Esophagus squamous epithelium (tissue), 5 donors: ENCODE data around the gene STARD9. TPM values are rescaled to one million over a fixed set of nuclear protein-coding genes. Genes with fewer than 3 reads are reported as not detected.

Experiments
- DNase-seq: peaks from one replicate; lab custom pipeline; 2025; lab: John Stamatoyannopoulos, UW
- H3K27ac ChIP-seq, 4 donors: fragments of 200-600 bp; sonication (generic); one replicate each; pipeline ENCODE4 v1.5.1; 2016 to 2019; ENCODE audit warnings: mild to moderate bottlenecking in 1 of 4
- H3K27me3 ChIP-seq, 4 donors: fragments of 200-600 bp; sonication (generic); 1 replicate in 3 of 4; 2 replicates in 1 of 4; pipeline versions ENCODE4 v1.5.1 to v1.6.0; 2017 to 2021; ENCODE audit warnings: antibody characterized with exemption in 1 of 4
- H3K36me3 ChIP-seq, 3 donors: fragments of 200-600 bp; sonication (generic); one replicate each; pipeline ENCODE4 v1.5.1; 2016 to 2019
- H3K4me1 ChIP-seq, 3 donors: fragments of 200-600 bp; sonication (generic); one replicate each; pipeline ENCODE4 v1.5.1; 2017 to 2019
- H3K4me3 ChIP-seq, 4 donors: fragments of 200-600 bp; sonication (generic); 1 replicate in 3 of 4; 2 replicates in 1 of 4; pipeline ENCODE4 v1.5.1; 2016 to 2019; ENCODE audit warnings: mild to moderate bottlenecking in 2 of 4, moderate library complexity in 1 of 4
- H3K9me3 ChIP-seq, 3 donors: fragments of 200-600 bp; sonication (generic); one replicate each; pipeline ENCODE4 v1.5.1; 2016 to 2019
- CTCF ChIP-seq, 6 experiments: fragments of 450-650 bp in 4 of 6; fragments of 200-600 bp in 2 of 6; sonication (generic) in 2 of 6; IDR thresholded peaks; one replicate each; pipeline ENCODE4 v1.5.1; 2016 to 2019; ENCODE audit warnings: antibody characterized with exemption in 6 of 6, mild to moderate bottlenecking in 4 of 6, moderate library complexity in 4 of 6
- POLR2A ChIP-seq, 4 donors: fragments of 450-650 bp; IDR thresholded peaks; one replicate each; pipeline ENCODE4 v1.6.1; 2017; ENCODE audit warnings: antibody characterized with exemption in 4 of 4, mild to moderate bottlenecking in 4 of 4, moderate library complexity in 3 of 4
- WGBS, 2 donors: methylation state at CpG; one replicate each; pipeline ENCODE4 v1.1.5; 2018; 5-methylcytosine and 5-hydroxymethylcytosine counted together
- intact Hi-C: fragments of 100-400 bp; cut with DNase I; formaldehyde crosslinking; loops from one replicate; pipeline ENCODE4 v1.15.0; 2022
- total RNA-seq, 4 donors: library from RNA; depleted of rRNA; stranded (reverse); fragments of >200 nt; gene quantifications; one replicate each; pipeline ENCODE4 v1.1.0, GENCODE V29; 2016
- donor health status: DM: yes; HTN: yes; CAD: no.

STARD9 gene
- total RNA-seq, 4 donors from 2014 or later: 1.4 to 14.5 (median 2.3) TPM

- H3K27me3 ChIP-seq: no peaks in the 10 kb centered on the region
- TF ChIP-seq CTCF (IDR thresholded peaks at IDR 0.05): no peak
- no peak for TF ChIP-seq POLR2A (IDR thresholded peaks at IDR 0.05)
- no peak overlapping the region for H3K4me3 ChIP-seq
- no peaks in the 10 kb centered on the region for H3K4me1 ChIP-seq
- no peaks in the 10 kb centered on the region for H3K9me3 ChIP-seq
- no peak for DNase-seq
- 93 to 100% methylated on average over 1 to 3 of the region's 6 CpGs for WGBS, 2 donors
- intact Hi-C loops: no loop called here
- H3K36me3 ChIP-seq: peaks cover 0 to 65% (median 7%) of the 10 kb centered on the region in 3 donors
- H3K27ac ChIP-seq: no peak overlapping the region
These were observed 118.5 kb downstream of the STARD9 start for GRCh38 chr15:42693942-42694341.

GRCh38 chr15:42694398-42694797 is 119.0 kb downstream of the STARD9 start:
- no peaks in the 10 kb centered on the region for H3K9me3 ChIP-seq
- no peak for DNase-seq
- TF ChIP-seq POLR2A (IDR thresholded peaks at IDR 0.05) (no peak), CTCF (IDR thresholded peaks at IDR 0.05) (no peak)
- peaks cover 0 to 61% (median 7%) of the 10 kb centered on the region in 3 donors for H3K36me3 ChIP-seq
- no peak overlapping the region for H3K27ac ChIP-seq
- H3K4me3 ChIP-seq: no peak overlapping the region
- 94 to 97% methylated on average over 8 to 10 of the region's 10 CpGs for WGBS, 2 donors
- no peaks in the 10 kb centered on the region for H3K4me1 ChIP-seq
- H3K27me3 ChIP-seq: no peaks in the 10 kb centered on the region
- intact Hi-C loops: no loop called here

- WGBS, 2 donors: 75 to 89% methylated on average over 6 of the region's 6 CpGs
These were observed 120.2 kb downstream of the STARD9 start for GRCh38 chr15:42695527-42696071.

GRCh38 chr15:42696626-42697025 is 121.2 kb downstream of the STARD9 start:
- WGBS, 2 donors: 79 to 86% methylated on average over 5 of the region's 5 CpGs
- DNase-seq: no peak
- intact Hi-C loops: no loop called here

More at GRCh38 chr15:42695527-42696071, 120.2 kb downstream of the STARD9 start:
- no peak for TF ChIP-seq POLR2A (IDR thresholded peaks at IDR 0.05)
- no peak for TF ChIP-seq CTCF (IDR thresholded peaks at IDR 0.05)
- H3K9me3 ChIP-seq: no peaks in the 10 kb centered on the region
- no peak for DNase-seq
- peaks cover 0 to 53% (median 7%) of the 10 kb centered on the region in 3 donors for H3K36me3 ChIP-seq
- no peak overlapping the region for H3K4me3 ChIP-seq
- H3K4me1 ChIP-seq: no peaks in the 10 kb centered on the region
- intact Hi-C loops: no loop called here
- H3K27ac ChIP-seq: no peak overlapping the region
- no peaks in the 10 kb centered on the region for H3K27me3 ChIP-seq

More at GRCh38 chr15:42696626-42697025, 121.2 kb downstream of the STARD9 start:
- Histone ChIP-seq H3K4me1 (no peaks in the 10 kb centered on the region), H3K36me3 (peaks cover 0 to 42% (median 7%) of the 10 kb centered on the region in 3 donors), H3K27me3 (no peaks in the 10 kb centered on the region), H3K9me3 (no peaks in the 10 kb centered on the region), H3K4me3 (no peak overlapping the region), H3K27ac (no peak overlapping the region)
- TF ChIP-seq CTCF (IDR thresholded peaks at IDR 0.05) (no peak), POLR2A (IDR thresholded peaks at IDR 0.05) (no peak)
